ENCODE measurements around the gene PPP1R13B.

The PPP1R13B gene

DNA sequence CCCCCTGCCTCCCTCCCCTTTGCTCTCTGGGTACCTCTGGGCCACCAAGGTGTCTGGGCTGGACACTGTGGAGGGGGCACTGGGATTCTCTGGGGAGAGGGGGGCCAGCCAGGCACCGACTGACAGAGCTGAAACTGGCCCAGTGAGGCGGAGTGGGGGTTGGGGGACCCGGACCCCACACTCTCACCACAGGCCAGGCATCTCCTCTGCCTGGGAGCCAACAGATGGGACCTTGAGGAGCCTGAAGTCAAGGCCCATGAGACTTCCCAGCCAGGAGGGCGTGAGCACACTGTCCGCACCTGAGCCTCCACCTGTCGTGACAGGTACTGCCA lies 39.8 kb upstream of the PPP1R13B start:
- H3K4me1 Mint-ChIP-seq = peaks cover 22% of the 10 kb centered on the region
- TF ChIP-seq CTCF (IDR thresholded peaks at IDR 0.05) = no peak
- no peaks in the 10 kb centered on the region for H3K36me3 Mint-ChIP-seq (ENCODE audit: low read depth)
- peaks cover 6% of the 10 kb centered on the region for H3K27me3 Mint-ChIP-seq (ENCODE audit: low read depth, poor library complexity)
- no peaks in the 10 kb centered on the region for H3K9me3 Mint-ChIP-seq
- no peak for DNase-seq
- H3K27ac Mint-ChIP-seq = no peak overlapping the region
- H3K4me3 Mint-ChIP-seq = no peak overlapping the region

- Mint-ChIP-seq H3K27me3 (ENCODE audit: low read depth, poor library complexity) (peaks cover 6% of the 10 kb centered on the region), H3K4me1 (peaks cover 28% of the 10 kb centered on the region), H3K27ac (peak overlapping the region; percentile 29), H3K9me3 (no peaks in the 10 kb centered on the region), H3K4me3 (peak overlapping the region; percentile 71), H3K36me3 (ENCODE audit: low read depth) (no peaks in the 10 kb centered on the region)
- DNase-seq = peak; percentile 63
- peak; percentile 30 for TF ChIP-seq CTCF (IDR thresholded peaks at IDR 0.05)
Measured at GRCh38 chr14:103886304-103887169, 39.2 kb upstream of the PPP1R13B start.

GRCh38 chr14:103885509-103885932 lies 38.1 kb upstream of the PPP1R13B start:
- Mint-ChIP-seq H3K4me1 (peaks cover 38% of the 10 kb centered on the region), H3K9me3 (no peaks in the 10 kb centered on the region), H3K4me3 (no peak overlapping the region), H3K36me3 (ENCODE audit: low read depth) (no peaks in the 10 kb centered on the region), H3K27me3 (ENCODE audit: low read depth, poor library complexity) (peaks cover 6% of the 10 kb centered on the region), H3K27ac (no peak overlapping the region)
- no peak for DNase-seq
- TF ChIP-seq CTCF (IDR thresholded peaks at IDR 0.05) = no peak

DNA sequence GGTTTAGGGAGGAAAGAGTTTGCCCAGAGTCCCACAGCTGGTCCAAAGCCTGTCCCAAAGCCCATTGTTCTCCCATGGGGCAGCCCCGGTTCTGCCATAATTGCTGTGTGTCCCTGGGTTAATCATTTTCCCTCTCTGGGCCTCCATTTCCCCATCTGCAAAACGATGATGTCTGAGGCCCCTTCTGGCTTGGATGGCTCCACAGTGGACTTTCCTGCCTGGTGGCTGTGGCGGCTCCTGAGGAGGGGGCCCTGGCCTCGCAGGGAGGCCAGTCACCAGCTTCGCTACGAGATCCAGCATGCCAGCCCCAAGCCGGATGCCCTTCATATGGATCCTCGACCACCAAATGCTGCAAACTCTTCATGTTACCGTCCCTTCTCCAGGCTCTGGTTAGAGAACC lies 37.5 kb upstream of the PPP1R13B start:
- Mint-ChIP-seq H3K4me3 (no peak overlapping the region), H3K27ac (no peak overlapping the region), H3K4me1 (peaks cover 44% of the 10 kb centered on the region), H3K27me3 (ENCODE audit: low read depth, poor library complexity) (peaks cover 6% of the 10 kb centered on the region), H3K36me3 (ENCODE audit: low read depth) (no peaks in the 10 kb centered on the region), H3K9me3 (no peaks in the 10 kb centered on the region)
- DNase-seq = no peak
- TF ChIP-seq CTCF (IDR thresholded peaks at IDR 0.05) = no peak

DNA sequence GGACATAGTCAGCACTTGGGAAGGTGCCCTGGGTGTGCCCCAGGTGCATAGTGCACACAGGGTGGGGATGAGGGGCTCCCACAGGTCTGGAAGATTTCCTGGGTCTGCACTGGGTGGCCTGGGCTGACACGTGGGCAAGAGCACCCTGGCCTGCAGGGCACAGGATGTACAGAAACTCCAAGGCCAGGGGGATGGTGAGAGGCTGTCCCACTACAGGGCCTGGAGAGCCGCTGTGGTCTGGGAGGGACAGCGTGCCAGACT lies 35.8 kb upstream of the PPP1R13B start:
- H3K27ac Mint-ChIP-seq = no peak overlapping the region
- H3K27me3 Mint-ChIP-seq (ENCODE audit: low read depth, poor library complexity) = peaks cover 6% of the 10 kb centered on the region
- no peak overlapping the region for H3K4me3 Mint-ChIP-seq
- H3K36me3 Mint-ChIP-seq (ENCODE audit: low read depth) = no peaks in the 10 kb centered on the region
- TF ChIP-seq CTCF (IDR thresholded peaks at IDR 0.05) = no peak
- DNase-seq = no peak
- no peaks in the 10 kb centered on the region for H3K9me3 Mint-ChIP-seq
- H3K4me1 Mint-ChIP-seq = peaks cover 61% of the 10 kb centered on the region
